WTC11 (cell line): Measurements from ENCODE around the gene DOK3.

Experiments
- MAX ChIP-seq: sonication (generic); formaldehyde crosslinking; IDR thresholded peaks from 2 replicates; pipeline ENCODE4 v1.8.0; 2022; ENCODE audit warnings: mild to moderate bottlenecking, missing genetic modification reagents
- NFE2L1 ChIP-seq: sonication (generic); formaldehyde crosslinking; IDR thresholded peaks from 2 replicates; pipeline ENCODE4 v1.8.1; 2023; ENCODE audit warnings: missing genetic modification reagents
- NFYB ChIP-seq: sonication (generic); formaldehyde crosslinking; conservative IDR thresholded peaks from 2 replicates; pipeline ENCODE4 v1.8.0; 2022; ENCODE audit warnings: low read depth, missing genetic modification reagents
- NR2C2 ChIP-seq: sonication (generic); formaldehyde crosslinking; IDR thresholded peaks from 2 replicates; pipeline ENCODE4 v1.8.0; 2022; ENCODE audit warnings: mild to moderate bottlenecking, missing genetic modification reagents
- TCF7 ChIP-seq: sonication (generic); formaldehyde crosslinking; IDR thresholded peaks from 2 replicates; pipeline ENCODE4 v1.8.0; 2022; ENCODE audit warnings: mild to moderate bottlenecking, low read depth, missing genetic modification reagents, moderate library complexity
- TF ChIP-seq, protein P1 (sequence below): fragments of 200-600 bp; IDR thresholded peaks from 2 replicates; pipeline ENCODE4 v1.8.0; 2022; ENCODE audit warnings: antibody characterized with exemption

DNA sequence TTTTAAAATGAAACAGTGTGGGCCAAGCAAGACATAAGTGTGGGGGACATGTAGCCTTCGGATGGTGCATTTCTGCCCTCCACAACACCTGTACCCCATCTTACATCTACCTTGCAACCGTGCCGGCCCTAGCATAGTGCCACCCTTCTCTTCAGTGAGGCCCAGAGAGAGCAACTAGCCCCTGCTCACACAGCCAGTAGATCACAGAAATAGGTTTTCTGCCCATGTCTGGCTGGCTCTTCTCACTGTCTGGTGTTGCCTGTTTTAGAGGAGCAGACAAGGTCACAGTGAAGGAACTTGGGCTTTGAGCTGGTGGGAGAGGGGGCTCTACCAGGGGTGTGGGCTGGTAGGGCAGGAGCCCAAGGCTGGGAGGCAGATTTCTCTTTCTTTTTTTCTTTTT, 23.4 kb downstream of the DOK3 start:
- TF ChIP-seq MAX (CRISPR knock-in tag) (no peak), NFYB (CRISPR knock-in tag) (no peak), NFE2L1 (CRISPR knock-in tag) (no peak), TCF7 (CRISPR knock-in tag) (no peak), NR2C2 (no peak)
- TF ChIP-seq, protein P1, sequence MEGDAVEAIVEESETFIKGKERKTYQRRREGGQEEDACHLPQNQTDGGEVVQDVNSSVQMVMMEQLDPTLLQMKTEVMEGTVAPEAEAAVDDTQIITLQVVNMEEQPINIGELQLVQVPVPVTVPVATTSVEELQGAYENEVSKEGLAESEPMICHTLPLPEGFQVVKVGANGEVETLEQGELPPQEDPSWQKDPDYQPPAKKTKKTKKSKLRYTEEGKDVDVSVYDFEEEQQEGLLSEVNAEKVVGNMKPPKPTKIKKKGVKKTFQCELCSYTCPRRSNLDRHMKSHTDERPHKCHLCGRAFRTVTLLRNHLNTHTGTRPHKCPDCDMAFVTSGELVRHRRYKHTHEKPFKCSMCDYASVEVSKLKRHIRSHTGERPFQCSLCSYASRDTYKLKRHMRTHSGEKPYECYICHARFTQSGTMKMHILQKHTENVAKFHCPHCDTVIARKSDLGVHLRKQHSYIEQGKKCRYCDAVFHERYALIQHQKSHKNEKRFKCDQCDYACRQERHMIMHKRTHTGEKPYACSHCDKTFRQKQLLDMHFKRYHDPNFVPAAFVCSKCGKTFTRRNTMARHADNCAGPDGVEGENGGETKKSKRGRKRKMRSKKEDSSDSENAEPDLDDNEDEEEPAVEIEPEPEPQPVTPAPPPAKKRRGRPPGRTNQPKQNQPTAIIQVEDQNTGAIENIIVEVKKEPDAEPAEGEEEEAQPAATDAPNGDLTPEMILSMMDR, result no peak
